CD4-positive, alpha-beta T cell treated with Interleukin-21 for 1 hour (primary cell): ENCODE data around the gene NT5DC3.
A peak's percentile ranks its signal among the peaks of the same experiment; 100 is the strongest.

ENCODE experiments used
- DNase-seq: peaks from one replicate; pipeline ENCODE4 v3.0.0-alpha.2; 2020

The NT5DC3 gene

GRCh38 chr12:103840876-103841689 is at the start of gene NT5DC3:
Gene NT5DC3 (minus strand): TSS chr12:103841234. CDS start chr12:103841156, 78 bp downstream.
- peak; percentile 87 for DNase-seq

GRCh38 chr12:103887738-103888137 is 46.7 kb upstream of the NT5DC3 start:
- DNase-seq: no peak

- DNase-seq: no peak
Observed at GRCh38 chr12:103886195-103886797, 45.3 kb upstream of the NT5DC3 start.

DNA sequence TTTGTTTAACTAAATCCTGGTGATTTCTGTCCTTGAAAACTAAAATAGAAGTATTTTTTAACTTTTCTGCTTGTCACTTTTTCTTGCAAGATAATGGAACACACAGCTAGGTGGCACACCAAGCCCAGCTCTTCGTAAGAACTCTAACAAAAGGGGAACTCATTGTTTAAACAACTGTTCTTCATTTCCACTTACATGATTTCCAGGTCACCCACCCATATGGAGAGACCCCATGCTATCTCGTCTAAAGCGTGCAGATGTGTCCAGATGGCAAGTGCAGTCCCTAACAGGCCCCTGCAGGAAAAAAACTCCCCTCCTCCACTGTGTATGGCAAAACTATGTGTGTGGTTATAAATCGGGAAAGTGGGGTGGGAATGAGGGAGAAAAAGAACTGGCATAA is 43.3 kb upstream of the NT5DC3 start:
- DNase-seq: peak; percentile 59

GRCh38 chr12:103883908-103884307 is 42.9 kb upstream of the NT5DC3 start:
- DNase-seq: no peak

DNA sequence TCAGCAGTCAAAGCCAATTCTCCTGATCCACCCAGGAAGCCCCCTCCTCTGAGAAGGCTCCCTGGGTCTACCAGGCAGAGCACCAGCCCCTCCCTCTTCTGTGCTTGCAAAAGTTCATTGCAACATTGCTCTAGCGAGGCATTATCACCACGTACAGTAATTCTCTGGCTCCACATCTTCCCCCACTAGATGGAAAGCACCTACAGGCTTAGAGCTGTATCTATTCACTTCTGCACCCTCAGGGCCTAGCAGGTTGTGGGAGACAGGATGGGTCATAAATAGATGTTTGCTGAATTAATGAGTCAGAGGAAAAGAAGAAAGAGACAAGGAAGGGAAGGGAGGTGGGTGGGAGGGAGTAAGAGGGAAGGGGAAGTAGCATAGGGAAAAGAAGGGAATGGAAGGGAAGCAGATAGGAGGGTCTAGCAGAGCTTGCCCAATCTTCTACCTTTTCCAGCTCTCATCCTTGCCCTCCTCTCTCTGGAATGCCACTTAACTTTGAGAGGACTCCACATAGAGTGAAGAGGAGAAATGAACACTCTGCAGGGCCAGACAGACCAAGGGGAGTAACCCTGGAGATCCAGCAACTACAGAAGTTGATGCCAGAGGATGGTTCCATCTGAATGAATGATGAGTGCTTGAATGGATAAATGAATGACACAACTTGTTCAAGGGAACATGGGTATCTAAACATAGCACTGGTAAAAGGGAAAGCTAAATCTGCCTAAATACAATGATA is 42.0 kb upstream of the NT5DC3 start:
- no peak for DNase-seq

GRCh38 chr12:103881261-103881660 is 40.2 kb upstream of the NT5DC3 start:
- DNase-seq: no peak

- DNase-seq: peak; percentile 39
Observed at GRCh38 chr12:103880299-103881142, 39.5 kb upstream of the NT5DC3 start.

GRCh38 chr12:103879878-103880277 is 38.8 kb upstream of the NT5DC3 start:
- no peak for DNase-seq

- no peak for DNase-seq
Observed at GRCh38 chr12:103879048-103879692, 38.1 kb upstream of the NT5DC3 start.

DNA sequence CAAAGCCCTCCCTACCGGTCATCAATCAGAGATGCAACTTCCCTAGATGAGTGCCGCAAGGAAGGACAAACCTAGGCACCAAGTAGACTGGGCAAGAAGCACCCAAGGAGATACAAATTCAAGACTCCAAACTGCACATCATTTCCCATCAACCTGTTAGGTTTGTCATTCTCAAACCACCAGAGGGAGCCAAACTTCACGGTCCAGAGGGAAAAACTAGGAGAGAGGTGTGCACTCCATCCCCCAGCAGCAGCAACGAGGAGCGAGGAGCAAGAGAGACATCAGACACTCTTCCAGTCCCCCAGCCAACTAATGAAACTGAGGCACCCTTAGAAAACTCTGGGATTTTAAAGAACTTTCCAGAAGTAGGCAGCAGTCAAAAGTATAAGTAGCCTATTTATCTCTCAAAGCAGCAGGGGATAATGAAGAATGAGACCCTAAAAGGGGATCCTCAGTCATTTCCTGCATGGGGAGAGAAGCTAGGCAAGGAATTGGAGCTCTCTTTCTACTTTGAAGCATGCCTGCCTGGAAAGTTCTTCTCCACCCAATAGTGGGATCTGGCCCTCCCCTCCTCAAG is 37.0 kb upstream of the NT5DC3 start:
- peak; percentile 72 for DNase-seq

DNA sequence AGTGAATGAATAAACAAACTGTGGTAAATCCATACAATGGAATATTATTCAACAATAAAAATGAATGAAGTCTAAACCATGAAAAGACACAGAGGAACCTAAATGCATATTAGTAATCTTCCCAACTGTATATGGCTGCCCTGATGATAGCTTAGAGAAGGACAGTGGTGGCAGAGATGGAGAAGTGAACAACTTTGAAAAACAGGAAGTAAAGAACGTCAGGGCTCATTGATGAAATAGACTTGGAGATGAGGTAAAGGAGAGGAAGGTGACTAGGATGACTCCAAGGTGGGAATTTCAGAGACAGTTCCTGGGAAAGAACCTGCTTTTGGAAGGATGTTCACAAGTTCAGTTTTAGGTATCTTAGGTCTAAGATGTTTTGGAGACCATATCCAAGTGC is 36.3 kb upstream of the NT5DC3 start:
- DNase-seq: no peak

GRCh38 chr12:103875666-103876065 is 34.6 kb upstream of the NT5DC3 start:
- no peak for DNase-seq

GRCh38 chr12:103868215-103868614 is 27.2 kb upstream of the NT5DC3 start:
- DNase-seq: no peak

- no peak for DNase-seq
Observed at GRCh38 chr12:103865151-103865730, 24.2 kb upstream of the NT5DC3 start.

DNA sequence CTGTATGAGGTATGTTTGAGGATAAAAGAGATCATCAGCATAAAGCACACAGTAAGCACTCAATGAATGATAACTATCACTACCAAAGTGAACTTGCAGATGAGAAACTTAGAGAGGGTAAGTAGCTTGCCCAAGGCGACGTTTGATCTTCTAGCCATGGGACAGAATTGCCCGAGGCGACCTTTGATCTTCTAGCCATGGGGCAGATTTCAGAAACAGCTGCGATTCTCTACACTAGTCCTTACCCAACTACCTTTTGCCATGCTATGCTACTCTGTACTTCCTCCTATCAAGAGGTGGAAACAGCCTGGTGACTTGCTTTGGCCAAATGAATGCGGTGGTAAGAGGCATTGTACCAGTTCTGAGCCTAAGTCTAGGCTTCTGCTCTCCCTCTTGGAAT is 23.7 kb upstream of the NT5DC3 start:
- DNase-seq: no peak

DNA sequence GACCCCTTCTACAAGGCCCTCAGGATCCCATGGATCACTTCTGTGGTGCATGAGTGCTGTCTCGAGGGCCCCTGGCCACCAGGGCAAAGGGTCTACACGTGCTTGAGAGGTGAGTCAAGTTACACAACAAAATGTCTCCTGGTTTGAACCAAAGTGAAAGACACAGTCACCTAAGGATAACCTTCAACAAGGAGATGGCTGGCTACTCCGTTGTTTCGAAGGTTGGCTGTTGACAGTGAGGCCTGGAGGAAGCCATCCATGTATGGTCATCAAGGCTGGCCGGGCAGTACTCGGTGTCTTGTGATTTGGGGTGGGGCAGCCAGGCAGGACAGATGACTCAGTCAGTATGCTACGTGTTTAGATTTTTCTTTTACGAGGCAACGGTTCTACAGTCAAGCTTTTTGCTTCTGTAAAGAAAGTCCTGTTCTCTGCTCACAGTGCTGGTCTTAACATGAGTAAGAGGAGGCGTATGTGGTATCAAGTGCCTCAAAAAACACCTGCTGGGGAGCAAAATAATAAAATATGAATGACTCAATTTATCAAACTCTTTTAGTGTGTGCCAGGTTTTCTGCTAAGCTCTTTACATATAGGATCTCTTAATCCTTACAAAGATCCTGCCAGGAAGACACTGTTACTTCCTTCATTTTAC is 18.0 kb upstream of the NT5DC3 start:
- no peak for DNase-seq

DNA sequence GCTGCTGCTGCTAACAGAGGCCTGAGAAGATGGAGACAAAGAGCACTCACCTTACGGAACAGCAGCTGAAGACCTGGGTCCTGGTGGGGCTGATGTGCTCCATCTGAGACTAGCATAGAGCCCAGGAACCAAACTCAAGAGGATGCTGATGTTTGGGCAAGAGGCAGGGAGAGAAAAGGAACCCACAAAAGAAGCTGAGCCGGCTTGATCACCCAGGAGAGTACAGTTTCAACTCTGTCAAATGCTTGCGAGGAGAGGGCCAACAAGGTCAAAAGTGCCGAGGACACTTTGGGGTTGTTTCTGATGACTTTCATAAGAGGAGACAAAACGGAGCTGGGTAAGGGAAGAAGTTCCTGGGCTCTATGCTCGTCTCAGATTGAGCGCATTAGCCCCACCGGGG is 17.3 kb upstream of the NT5DC3 start:
- DNase-seq: no peak

DNA sequence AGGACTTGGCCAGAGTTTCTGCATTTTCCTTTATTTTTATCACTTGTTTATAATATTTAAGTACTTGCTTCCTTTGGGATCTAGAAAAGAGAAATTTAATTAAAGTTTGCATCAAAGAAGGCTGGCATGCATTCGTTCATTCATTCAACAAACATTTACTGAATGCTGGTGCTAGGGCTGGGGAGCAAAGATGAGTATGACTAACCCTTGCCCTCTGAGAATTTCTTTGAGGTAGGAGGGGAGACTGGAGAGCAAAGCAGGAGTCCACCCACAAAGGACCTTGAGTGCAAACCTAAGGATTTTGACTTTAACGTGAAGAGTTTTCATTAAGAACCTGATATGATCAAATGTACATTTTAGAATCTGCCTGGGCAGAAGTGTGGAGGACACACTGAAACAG is 16.1 kb upstream of the NT5DC3 start:
- DNase-seq: no peak

DNA sequence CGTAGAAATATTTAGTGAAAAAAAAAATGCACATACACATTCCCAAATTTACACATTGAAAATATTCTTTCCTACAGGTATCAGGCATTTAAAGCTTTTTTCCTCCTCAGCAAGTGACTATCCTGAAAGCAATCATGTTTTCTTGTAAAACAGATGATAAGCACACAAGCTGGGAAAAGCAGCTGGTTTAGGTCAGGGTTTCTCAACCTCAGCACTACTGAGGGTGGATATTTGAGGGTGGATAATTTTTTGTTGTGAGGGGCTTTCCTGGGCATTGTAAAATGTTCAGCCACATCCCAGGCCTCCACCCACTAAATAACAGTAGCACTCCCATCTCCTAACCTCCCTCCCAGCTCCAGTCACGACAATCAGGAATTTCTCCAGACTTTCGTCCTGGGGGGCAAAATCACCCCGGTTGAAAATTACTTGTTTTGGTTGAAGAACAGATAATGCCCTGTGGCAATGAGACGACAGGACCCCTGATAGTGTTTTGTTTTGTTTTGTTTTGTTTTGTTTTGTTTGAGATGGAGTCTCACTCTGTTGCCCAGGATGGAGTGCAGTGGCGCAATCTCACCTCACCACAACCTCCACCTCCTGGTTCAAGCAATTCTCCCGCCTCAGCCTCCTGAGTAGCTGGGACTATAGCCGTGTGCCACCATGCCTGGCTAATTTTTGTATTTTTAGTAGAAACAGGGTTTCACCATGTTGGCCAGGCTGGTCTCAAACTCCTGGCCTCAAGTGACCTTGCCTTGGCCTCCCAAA is 15.0 kb upstream of the NT5DC3 start:
- no peak for DNase-seq
